Heart left ventricle (tissue), 13 donors: ENCODE data around the gene RNGTT.

Experiments used
- CTCF ChIP-seq, 12 donors: fragments of 200-600 bp; sonication (generic) in 4 of 12; IDR thresholded peaks; one replicate each; pipeline versions ENCODE4 v1.5.0 to v1.8.0; 2018 to 2022; ENCODE audit warnings: antibody characterized with exemption in 12 of 12, mild to moderate bottlenecking in 5 of 12
- POLR2A ChIP-seq, 2 donors: fragments of 450-650 bp; IDR thresholded peaks; one replicate each; pipeline ENCODE4 v1.6.1; 2017; ENCODE audit warnings: antibody characterized with exemption in 2 of 2, mild to moderate bottlenecking in 2 of 2, moderate library complexity in 2 of 2
- donor health status: ischemic (EF 13 %, LVEDD 7.1; RV severe dilation, severe dysfunction).
- donor health status: DM: no; HTN: yes; CAD: no.
- donor health status: DM: no; HTN: no; CAD: no.
- donor health status: ischemic (EF 25% LVEDD 6.9; RV normal size, moderate dysfunction).
- donor health status: ischemic (EF 25% LVEDD 5.7; RV mildly dilated, moderate dysfunction).
- donor health status: ischemic (EF 35%, LVEDD 5.7; RV mildly dilated, moderate dysfunction).
- donor health status: nonischemic (EF 11% LVEDD 7.7; RV severe dilation, severe dysfunction).
- donor health status: DM: yes; HTN: yes; CAD: no.
- donor health status: PGD.
- donor health status: ischemic (EF 29% LVEDD 5.4; RV normal size, mild dysfunction).
- donor health status: nonischemic (EF 23%, LVEDD 6.1; RV moderate dilation, normal function).

GRCh38 chr6:88865275-88865674 lies 98.1 kb downstream of the RNGTT start:
- no peak for TF ChIP-seq POLR2A (IDR thresholded peaks at IDR 0.05)
- TF ChIP-seq CTCF (IDR thresholded peaks at IDR 0.05): no peak
